ENCODE data around the gene PMIS2. TPM values are rescaled to one million over a fixed set of nuclear protein-coding genes. Genes with fewer than 3 reads are reported as not detected.

Gene PMIS2
- total RNA-seq, 4 donors from 2014 or later: not detected

- in situ Hi-C loops (cut with MboI; ENCODE audit: low sequenced_read_pairs in 4 of 4): no loop called here
- DNase-seq (peak; percentile 82 to 92), ATAC-seq (peak; percentile 97 to 99)
- Histone ChIP-seq H3K27ac (peak within 1 kb of the TSS; percentile 67 to 75 (median 72)), H3K36me3 (no peaks in the 10 kb centered on the region), H3K9me3 (no peaks in the 10 kb centered on the region), H3K27me3 (no peaks in the 10 kb centered on the region), H3K4me1 (peaks cover 5 to 15% of the 10 kb centered on the region in 2 donors), H3K4me3 (peak within 1 kb of the TSS; percentile 78 to 90 (median 86))
- intact Hi-C loops (cut with DNase I; ENCODE audit: low total_unique reads): loop anchor here (1.0 kb wide), 4 partner anchors 16 to 104 kb away; partner anchors contain the start of genes COX6B1 and TMEM147
- TF ChIP-seq POLR2A (IDR thresholded peaks at IDR 0.05) (no peak), CTCF (IDR thresholded peaks at IDR 0.05 in 4 of 5, conservative IDR thresholded peaks at IDR 0.05 in 1 of 5) (peak in 2 of 5 experiments; percentile 16 to 43)
These were observed 26.8 kb downstream of the PMIS2 start, which contains the start of gene HAUS5 for GRCh38 chr19:35612559-35613321. TSS of gene HAUS5 (plus strand) at chr19:35612735. CDS start at chr19:35612795, 60 bp downstream.

- TF ChIP-seq CTCF (IDR thresholded peaks at IDR 0.05 in 4 of 5, conservative IDR thresholded peaks at IDR 0.05 in 1 of 5): no peak
- TF ChIP-seq POLR2A (IDR thresholded peaks at IDR 0.05): no peak
- Histone ChIP-seq H3K27ac (no peak overlapping the region), H3K4me3 (no peak overlapping the region), H3K9me3 (no peaks in the 10 kb centered on the region), H3K36me3 (no peaks in the 10 kb centered on the region), H3K27me3 (no peaks in the 10 kb centered on the region), H3K4me1 (peaks cover 5 to 15% of the 10 kb centered on the region in 2 donors)
- intact Hi-C loops (cut with DNase I; ENCODE audit: low total_unique reads) (no loop called here), in situ Hi-C loops (cut with MboI; ENCODE audit: low sequenced_read_pairs in 4 of 4) (no loop called here)
- ATAC-seq: no peak
- DNase-seq: no peak
These were observed 27.6 kb downstream of the PMIS2 start for GRCh38 chr19:35613574-35613973.

GRCh38 chr19:35615036-35615435 is 29.1 kb downstream of the PMIS2 start:
- DNase-seq (no peak), ATAC-seq (no peak)
- in situ Hi-C loops (cut with MboI; ENCODE audit: low sequenced_read_pairs in 4 of 4) (no loop called here), intact Hi-C loops (cut with DNase I; ENCODE audit: low total_unique reads) (no loop called here)
- no peak overlapping the region for H3K27ac ChIP-seq
- peaks cover 5 to 15% of the 10 kb centered on the region in 2 donors for H3K4me1 ChIP-seq
- no peak for TF ChIP-seq POLR2A (IDR thresholded peaks at IDR 0.05)
- TF ChIP-seq CTCF (IDR thresholded peaks at IDR 0.05 in 4 of 5, conservative IDR thresholded peaks at IDR 0.05 in 1 of 5): no peak
- H3K36me3 ChIP-seq: no peaks in the 10 kb centered on the region
- H3K9me3 ChIP-seq: no peaks in the 10 kb centered on the region
- no peaks in the 10 kb centered on the region for H3K27me3 ChIP-seq
- no peak overlapping the region for H3K4me3 ChIP-seq

- intact Hi-C loops (cut with DNase I; ENCODE audit: low total_unique reads): no loop called here
- in situ Hi-C loops (cut with MboI; ENCODE audit: low sequenced_read_pairs in 4 of 4): no loop called here
These were observed 32.9 kb downstream of the PMIS2 start for GRCh38 chr19:35618857-35619256.

More at GRCh38 chr19:35618857-35619256, 32.9 kb downstream of the PMIS2 start:
- TF ChIP-seq POLR2A (IDR thresholded peaks at IDR 0.05) (no peak), CTCF (IDR thresholded peaks at IDR 0.05 in 4 of 5, conservative IDR thresholded peaks at IDR 0.05 in 1 of 5) (no peak)
- no peaks in the 10 kb centered on the region for H3K9me3 ChIP-seq
- DNase-seq (no peak), ATAC-seq (no peak)
- H3K27me3 ChIP-seq: no peaks in the 10 kb centered on the region
- no peak overlapping the region for H3K27ac ChIP-seq
- H3K4me3 ChIP-seq: no peak overlapping the region
- H3K4me1 ChIP-seq: no peaks in the 10 kb centered on the region
- no peaks in the 10 kb centered on the region for H3K36me3 ChIP-seq
